Measurements from ENCODE around the gene FZR1.

DNA sequence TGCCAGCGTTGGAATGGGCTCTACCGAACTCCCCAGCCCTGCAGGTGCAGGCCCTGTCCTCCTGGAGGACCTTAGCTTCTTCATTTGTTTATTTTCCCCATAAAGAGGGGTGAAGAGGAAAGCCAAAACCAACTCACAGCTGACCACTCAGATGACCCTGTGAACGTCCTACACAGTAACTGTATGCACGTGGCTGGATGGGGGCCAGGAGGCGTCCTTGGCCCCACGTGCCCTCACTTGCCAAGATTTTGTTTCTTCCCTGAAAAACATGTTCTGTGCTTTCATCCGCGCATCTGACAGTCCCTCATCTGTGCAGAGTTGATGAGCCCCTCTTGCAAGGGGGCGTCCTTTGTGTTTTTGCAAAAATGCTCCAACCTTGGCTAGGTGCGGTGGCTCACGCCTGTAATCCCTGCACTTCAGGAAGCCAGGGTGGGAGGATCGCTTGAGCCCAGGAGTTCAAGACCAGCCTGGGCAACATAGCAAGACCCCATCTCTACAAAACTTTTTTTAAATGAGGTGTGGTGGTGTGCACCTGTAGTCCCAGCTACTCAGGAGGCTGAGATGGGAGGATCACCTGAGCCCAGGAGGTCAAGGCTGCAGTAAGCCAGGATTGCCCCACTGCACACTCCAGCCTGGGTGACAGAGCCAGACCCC is 27.6 kb downstream of the FZR1 start:
- no peak for TF ChIP-seq EZH2 (IDR thresholded peaks at IDR 0.05; ENCODE audit: insufficient read depth, poor library complexity, severe bottlenecking)
- no peak for TF ChIP-seq EZH2phosphoT487 (IDR thresholded peaks at IDR 0.05; ENCODE audit: insufficient read depth, low read depth)
